SK-N-MC (cell line): ENCODE measurements around the gene PMPCA.
A peak's percentile ranks its signal among the peaks of the same experiment; 100 is the strongest.

Experiments used
- EZH2 ChIP-seq: fragments of 200-600 bp; sonication (generic); IDR thresholded peaks from one replicate; pipeline ENCODE4 v1.6.1; 2017; ENCODE audit warnings: antibody characterized with exemption
- FOXP2 ChIP-seq: optimal IDR thresholded peaks from 2 replicates; pipeline ENCODE3; 2011; ENCODE audit warnings: mild to moderate bottlenecking, moderate library complexity; ENCODE audit not compliant: insufficient read depth; ENCODE audit errors: extremely low read length, control extremely low read depth
- POLR2AphosphoS5 ChIP-seq: IDR thresholded peaks from 2 replicates; pipeline ENCODE4 v1.6.1; 2012; ENCODE audit warnings: mild to moderate bottlenecking, low read depth, low read length, borderline replicate concordance

DNA sequence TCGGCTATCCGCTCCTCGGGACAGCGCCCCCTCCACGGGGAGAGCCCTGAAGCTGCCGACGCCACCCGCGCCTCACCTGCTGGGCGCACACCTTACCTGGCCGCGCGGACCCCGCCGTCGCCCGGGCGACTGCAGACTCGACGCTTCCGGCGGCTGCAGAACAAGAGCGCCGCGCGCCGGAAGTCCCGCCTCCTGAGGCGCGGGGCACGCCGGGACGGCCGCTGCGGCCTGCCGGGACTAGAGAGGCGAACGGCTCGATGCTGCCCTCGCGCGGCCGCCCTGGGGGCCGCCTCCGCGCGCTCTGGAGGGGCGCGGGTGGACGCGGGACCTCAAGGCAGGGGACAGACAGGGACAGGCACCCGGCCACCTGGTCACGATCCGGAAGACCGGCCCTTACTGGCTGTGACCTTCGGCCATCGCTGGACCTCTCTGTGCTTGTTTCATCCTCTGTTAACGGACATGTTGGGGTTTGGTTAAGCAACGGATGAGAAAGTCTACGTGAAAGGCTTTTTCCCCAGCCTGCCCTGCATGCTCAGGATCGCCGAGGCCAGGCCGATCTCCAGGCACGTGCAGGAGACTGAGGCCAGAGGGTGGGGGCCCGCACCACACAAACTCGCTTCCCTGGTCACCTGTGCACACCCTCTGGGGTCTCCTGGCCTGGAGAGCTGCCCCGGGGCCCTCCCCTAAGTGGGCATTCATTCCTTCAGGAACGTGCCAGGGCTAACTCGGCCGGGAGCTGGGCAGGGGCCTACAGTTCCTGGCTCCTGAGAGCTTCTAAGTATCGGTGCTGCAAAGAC lies 10.2 kb upstream of the PMPCA start, which contains the start of gene SNAPC4:
- TF ChIP-seq EZH2 (no peak), POLR2AphosphoS5 (peak; percentile 85), FOXP2 (peak; percentile 86)
